ENCODE data around the gene IL5. TPM values are rescaled to one million over a fixed set of nuclear protein-coding genes. Genes with fewer than 3 reads are reported as not detected.
"Not testable (repeated sequence)": the region's sequence is repeated elsewhere in the genome, so short reads cannot be mapped to it uniquely, and the experiment has no call there.

IL5 gene
- total RNA-seq, 4 donors from 2014 or later, result not detected

- H3K4me3 ChIP-seq, result no peak overlapping the region
- H3K9me3 ChIP-seq, result no peaks in the 10 kb centered on the region
- no peak overlapping the region for H3K27ac ChIP-seq
- TF ChIP-seq, protein P1, sequence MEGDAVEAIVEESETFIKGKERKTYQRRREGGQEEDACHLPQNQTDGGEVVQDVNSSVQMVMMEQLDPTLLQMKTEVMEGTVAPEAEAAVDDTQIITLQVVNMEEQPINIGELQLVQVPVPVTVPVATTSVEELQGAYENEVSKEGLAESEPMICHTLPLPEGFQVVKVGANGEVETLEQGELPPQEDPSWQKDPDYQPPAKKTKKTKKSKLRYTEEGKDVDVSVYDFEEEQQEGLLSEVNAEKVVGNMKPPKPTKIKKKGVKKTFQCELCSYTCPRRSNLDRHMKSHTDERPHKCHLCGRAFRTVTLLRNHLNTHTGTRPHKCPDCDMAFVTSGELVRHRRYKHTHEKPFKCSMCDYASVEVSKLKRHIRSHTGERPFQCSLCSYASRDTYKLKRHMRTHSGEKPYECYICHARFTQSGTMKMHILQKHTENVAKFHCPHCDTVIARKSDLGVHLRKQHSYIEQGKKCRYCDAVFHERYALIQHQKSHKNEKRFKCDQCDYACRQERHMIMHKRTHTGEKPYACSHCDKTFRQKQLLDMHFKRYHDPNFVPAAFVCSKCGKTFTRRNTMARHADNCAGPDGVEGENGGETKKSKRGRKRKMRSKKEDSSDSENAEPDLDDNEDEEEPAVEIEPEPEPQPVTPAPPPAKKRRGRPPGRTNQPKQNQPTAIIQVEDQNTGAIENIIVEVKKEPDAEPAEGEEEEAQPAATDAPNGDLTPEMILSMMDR (IDR thresholded peaks at IDR 0.05), result no peak
- no peak for TF ChIP-seq POLR2A (IDR thresholded peaks at IDR 0.05)
- intact Hi-C loops (cut with DNase I), result no loop called here
- H3K27me3 ChIP-seq, result no peaks in the 10 kb centered on the region
- H3K4me1 ChIP-seq, result no peaks in the 10 kb centered on the region
- whole genome bisulfite sequencing, 2 donors, result 94 to 96% methylated on average over 1 of the region's 1 CpG
- peaks cover 4 to 86% (median 8%) of the 10 kb centered on the region in 3 donors for H3K36me3 ChIP-seq
- DNase-seq, result no peak
Observed at GRCh38 chr5:132576123-132576522, 32.8 kb upstream of the IL5 start.

DNA sequence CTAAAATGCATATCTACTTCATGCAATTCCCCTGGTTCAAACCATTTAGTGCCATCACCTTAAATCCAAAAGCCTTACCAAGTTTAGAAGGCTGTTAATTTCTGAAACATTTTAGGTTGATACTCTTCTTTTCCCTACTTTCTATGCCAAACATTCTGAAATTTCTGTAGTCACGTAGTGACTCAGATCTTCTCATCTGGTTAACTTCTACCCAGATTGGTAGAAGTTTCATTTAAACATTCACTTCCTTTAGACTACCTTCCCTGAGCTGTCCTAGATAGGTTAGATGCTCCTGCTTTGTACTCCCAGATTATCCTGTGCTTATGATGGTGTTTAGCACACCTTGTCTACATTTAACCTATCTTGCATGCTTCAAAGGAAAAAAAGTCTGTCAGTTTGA, 23.3 kb upstream of the IL5 start:
- no peaks in the 10 kb centered on the region for H3K4me1 ChIP-seq

GRCh38 chr5:132564555-132564954, 21.2 kb upstream of the IL5 start:
- H3K27ac ChIP-seq; H3K27me3 ChIP-seq; H3K4me1 ChIP-seq; DNase-seq; H3K9me3 ChIP-seq; intact Hi-C loops (cut with DNase I); H3K4me3 ChIP-seq: not testable (repeated sequence)
- WGBS, 2 donors, result 88 to 96% methylated on average over 1 to 2 of the region's 2 CpGs
- peaks cover 0 to 91% (median 0%) of the 10 kb centered on the region in 3 donors for H3K36me3 ChIP-seq

More for the DNA sequence above, 23.3 kb upstream of the IL5 start:
- intact Hi-C loops (cut with DNase I), result no loop called here
- Histone ChIP-seq H3K4me3 (no peak overlapping the region), H3K27me3 (no peaks in the 10 kb centered on the region), H3K27ac (no peak overlapping the region), H3K36me3 (peaks cover 0 to 83% (median 0%) of the 10 kb centered on the region in 3 donors), H3K9me3 (peaks cover 0 to 2% (median 0%) of the 10 kb centered on the region in 3 donors)
- WGBS, 2 donors, result 64 to 78% methylated on average over 1 of the region's 1 CpG
- DNase-seq, result no peak
- no peak for TF ChIP-seq POLR2A (IDR thresholded peaks at IDR 0.05)
- TF ChIP-seq, protein P1 (IDR thresholded peaks at IDR 0.05), result no peak

DNA sequence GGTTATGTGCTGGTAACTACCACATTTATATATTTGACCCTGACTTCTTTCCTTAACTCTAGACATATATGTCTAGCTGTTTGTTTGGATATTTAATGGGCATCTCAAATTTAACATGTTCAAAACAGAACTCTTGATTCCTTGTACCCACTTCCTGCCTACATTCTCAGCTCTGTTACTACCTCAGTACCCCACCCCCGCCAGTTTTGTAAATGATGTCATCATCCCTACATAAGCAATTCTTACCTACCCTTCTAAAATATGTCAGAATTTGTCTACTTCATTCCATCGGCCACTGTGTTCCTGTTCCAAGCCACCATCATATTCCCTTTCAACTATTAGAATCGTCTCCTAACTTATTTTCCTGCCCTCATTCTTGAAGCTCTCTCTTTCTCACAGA, 18.3 kb upstream of the IL5 start:
- intact Hi-C loops (cut with DNase I), result no loop called here
- no peaks in the 10 kb centered on the region for H3K27me3 ChIP-seq
- H3K27ac ChIP-seq, result no peak overlapping the region
- peaks cover 0 to 17% (median 12%) of the 10 kb centered on the region in 3 donors for H3K4me1 ChIP-seq
- peaks cover 0 to 2% (median 0%) of the 10 kb centered on the region in 3 donors for H3K9me3 ChIP-seq
- WGBS, 2 donors, result 94 to 95% methylated on average over 3 of the region's 3 CpGs
- H3K4me3 ChIP-seq, result no peak overlapping the region
- TF ChIP-seq, protein P1 (IDR thresholded peaks at IDR 0.05), result no peak
- TF ChIP-seq POLR2A (IDR thresholded peaks at IDR 0.05), result no peak
- DNase-seq, result no peak
- peaks cover 0 to 67% (median 0%) of the 10 kb centered on the region in 3 donors for H3K36me3 ChIP-seq

DNA sequence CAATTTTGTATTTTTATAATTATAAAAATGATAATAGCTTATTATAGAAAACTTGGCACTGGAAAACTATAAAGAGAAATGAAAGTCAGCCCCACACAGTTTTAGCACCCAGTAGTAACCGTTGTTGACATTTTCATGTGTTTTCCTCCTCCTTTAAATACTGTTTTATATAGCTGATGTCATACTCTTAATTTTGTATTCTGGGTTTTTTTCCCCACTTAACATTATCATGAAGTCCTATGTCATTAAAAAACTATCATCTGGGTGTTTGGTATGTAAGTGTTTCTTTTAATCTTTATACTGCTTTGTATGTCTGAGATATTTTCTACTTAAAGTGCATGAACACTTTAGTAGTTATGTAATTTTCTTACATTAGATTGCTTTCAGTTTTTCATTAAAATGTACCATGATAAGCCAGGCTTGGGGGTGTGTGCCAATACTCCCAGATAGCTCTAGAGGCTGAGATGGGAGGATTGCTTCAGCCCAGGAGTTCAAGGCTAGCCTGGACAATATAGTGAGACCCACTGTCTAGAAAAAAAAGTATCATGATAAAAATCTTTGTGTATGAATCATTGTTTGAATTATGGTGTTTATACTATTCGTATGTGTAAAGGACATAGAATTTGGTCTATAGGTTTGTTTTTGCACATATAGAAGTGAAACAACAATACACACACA, 16.2 kb upstream of the IL5 start:
- no peak for TF ChIP-seq POLR2A (IDR thresholded peaks at IDR 0.05)
- TF ChIP-seq, protein P1 (IDR thresholded peaks at IDR 0.05), result no peak
- peaks cover 0 to 48% (median 0%) of the 10 kb centered on the region in 3 donors for H3K36me3 ChIP-seq
- 83 to 87% methylated on average over 2 of the region's 2 CpGs for WGBS, 2 donors
- intact Hi-C loops (cut with DNase I), result no loop called here
- H3K27me3 ChIP-seq, result no peaks in the 10 kb centered on the region
- DNase-seq, result no peak
- no peak overlapping the region for H3K27ac ChIP-seq
- peaks cover 0 to 22% (median 12%) of the 10 kb centered on the region in 3 donors for H3K4me1 ChIP-seq
- H3K9me3 ChIP-seq, result peaks cover 0 to under 1% (median 0%) of the 10 kb centered on the region in 3 donors
- H3K4me3 ChIP-seq, result no peak overlapping the region
